ENCODE measurements around the gene KRR1. TPM values are rescaled to one million over a fixed set of nuclear protein-coding genes. Genes with fewer than 3 reads are reported as not detected.
"Not testable (repeated sequence)": the region's sequence is repeated elsewhere in the genome, so short reads cannot be mapped to it uniquely, and the experiment has no call there.

Gene KRR1
- polyA plus RNA-seq, 3 donors: 8.0 to 14.4 (median 9.0) TPM

GRCh38 chr12:75521224-75521623, 9.8 kb upstream of the KRR1 start:
- H3K9ac ChIP-seq (ENCODE audit: insufficient read depth, low read length, poor library complexity, severe bottlenecking); H3K4me3 Mint-ChIP-seq; H3K4me3 ChIP-seq (replicated peaks in 1 of 3; ENCODE audit: low read depth in 2 of 3, low read length in 3 of 3); H2AFZ ChIP-seq (ENCODE audit: insufficient read depth, low read depth, low read length, poor library complexity, severe bottlenecking); H3K4me1 ChIP-seq (ENCODE audit: control insufficient read depth in 1 of 2, insufficient read depth in 2 of 2, low read length in 2 of 2); H3K36me3 ChIP-seq (replicated peaks in 1 of 2; ENCODE audit: control insufficient read depth in 1 of 2, insufficient read depth in 2 of 2, low read length in 2 of 2); H3K36me3 Mint-ChIP-seq; H3K27ac Mint-ChIP-seq; H3K4me1 Mint-ChIP-seq; H3K4me2 ChIP-seq (replicated peaks; ENCODE audit: extremely low read depth, low read length, poor library complexity, severe bottlenecking); DNase-seq; H3K79me2 ChIP-seq (ENCODE audit: insufficient read depth, low read length); H3K9me3 ChIP-seq (replicated peaks in 1 of 2; ENCODE audit: control insufficient read depth in 1 of 2, insufficient read depth in 1 of 2, low read length in 2 of 2); H3K27ac ChIP-seq (ENCODE audit: low read depth in 1 of 2, low read length in 2 of 2); H4K20me1 ChIP-seq (ENCODE audit: insufficient read depth, low read length); H3K27me3 ChIP-seq (ENCODE audit: control insufficient read depth in 2 of 2, insufficient read depth in 2 of 2, low read length in 2 of 2); intact Hi-C loops (cut with micrococcal nuclease): not testable (repeated sequence)
- Mint-ChIP-seq H3K27me3 (ENCODE audit: low read depth in 3 of 3) (peaks cover 6 to 11% (median 7%) of the 10 kb centered on the region in 3 donors), H3K9me3 (peaks cover 5 to 10% (median 5%) of the 10 kb centered on the region in 7 donors)

- no peaks in the 10 kb centered on the region for H3K27me3 Mint-ChIP-seq (ENCODE audit: low read depth in 3 of 3)
- peaks cover 11 to 19% of the 10 kb centered on the region in 2 donors for H3K36me3 Mint-ChIP-seq
- Histone ChIP-seq H4K20me1 (ENCODE audit: insufficient read depth, low read length) (peaks cover 29% of the 10 kb centered on the region), H3K4me1 (ENCODE audit: control insufficient read depth in 1 of 2, insufficient read depth in 2 of 2, low read length in 2 of 2) (peaks cover 11 to 16% of the 10 kb centered on the region in 2 donors), H3K36me3 (replicated peaks in 1 of 2; ENCODE audit: control insufficient read depth in 1 of 2, insufficient read depth in 2 of 2, low read length in 2 of 2) (peaks cover 14 to 20% of the 10 kb centered on the region in 2 donors), H3K9me3 (replicated peaks in 1 of 2; ENCODE audit: control insufficient read depth in 1 of 2, insufficient read depth in 1 of 2, low read length in 2 of 2) (no peaks in the 10 kb centered on the region), H3K27me3 (ENCODE audit: control insufficient read depth in 2 of 2, insufficient read depth in 2 of 2, low read length in 2 of 2) (no peaks in the 10 kb centered on the region), H3K9ac (ENCODE audit: insufficient read depth, low read length, poor library complexity, severe bottlenecking) (no peak overlapping the region), H3K27ac (ENCODE audit: low read depth in 1 of 2, low read length in 2 of 2) (no peak overlapping the region), H2AFZ (ENCODE audit: insufficient read depth, low read depth, low read length, poor library complexity, severe bottlenecking) (no peak overlapping the region), H3K4me2 (replicated peaks; ENCODE audit: extremely low read depth, low read length, poor library complexity, severe bottlenecking) (no peak overlapping the region), H3K79me2 (ENCODE audit: insufficient read depth, low read length) (peaks cover 57% of the 10 kb centered on the region), H3K4me3 (replicated peaks in 1 of 3; ENCODE audit: low read depth in 2 of 3, low read length in 3 of 3) (no peak overlapping the region)
- H3K4me3 Mint-ChIP-seq: no peak overlapping the region
- H3K4me1 Mint-ChIP-seq: peaks cover 18% of the 10 kb centered on the region
- TF ChIP-seq, protein P1, sequence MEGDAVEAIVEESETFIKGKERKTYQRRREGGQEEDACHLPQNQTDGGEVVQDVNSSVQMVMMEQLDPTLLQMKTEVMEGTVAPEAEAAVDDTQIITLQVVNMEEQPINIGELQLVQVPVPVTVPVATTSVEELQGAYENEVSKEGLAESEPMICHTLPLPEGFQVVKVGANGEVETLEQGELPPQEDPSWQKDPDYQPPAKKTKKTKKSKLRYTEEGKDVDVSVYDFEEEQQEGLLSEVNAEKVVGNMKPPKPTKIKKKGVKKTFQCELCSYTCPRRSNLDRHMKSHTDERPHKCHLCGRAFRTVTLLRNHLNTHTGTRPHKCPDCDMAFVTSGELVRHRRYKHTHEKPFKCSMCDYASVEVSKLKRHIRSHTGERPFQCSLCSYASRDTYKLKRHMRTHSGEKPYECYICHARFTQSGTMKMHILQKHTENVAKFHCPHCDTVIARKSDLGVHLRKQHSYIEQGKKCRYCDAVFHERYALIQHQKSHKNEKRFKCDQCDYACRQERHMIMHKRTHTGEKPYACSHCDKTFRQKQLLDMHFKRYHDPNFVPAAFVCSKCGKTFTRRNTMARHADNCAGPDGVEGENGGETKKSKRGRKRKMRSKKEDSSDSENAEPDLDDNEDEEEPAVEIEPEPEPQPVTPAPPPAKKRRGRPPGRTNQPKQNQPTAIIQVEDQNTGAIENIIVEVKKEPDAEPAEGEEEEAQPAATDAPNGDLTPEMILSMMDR (IDR thresholded peaks at IDR 0.05): no peak
- H3K9me3 Mint-ChIP-seq: peaks cover 0 to 3% (median 0%) of the 10 kb centered on the region in 7 donors
- peak overlapping the region in 1 of 7 donors; percentile 40 for H3K27ac Mint-ChIP-seq
- no peak for DNase-seq
- intact Hi-C loops (cut with micrococcal nuclease): no loop called here
- WGBS (ENCODE audit: insufficient coverage): 100% methylated on average over 1 of the region's 4 CpGs
Observed at GRCh38 chr12:75509621-75510020, 1.8 kb downstream of the KRR1 start.

Data from CD14-positive monocyte (primary cell).